A549 treated with dexamethasone at 1 μM for 4 hours (cell line): ENCODE results near the gene TMX3. TPM values are rescaled to one million over a fixed set of nuclear protein-coding genes. Genes with fewer than 3 reads are reported as not detected.

ENCODE experiments used
- total RNA-seq: library from RNA; stranded (reverse); fragments of 200-300 nt; extraction: Qiagen RNA extraction; gene quantifications from 5 replicates; pipeline ENCODE4 v1.2.3, GENCODE V29; 2022

TMX3 gene, protein sequence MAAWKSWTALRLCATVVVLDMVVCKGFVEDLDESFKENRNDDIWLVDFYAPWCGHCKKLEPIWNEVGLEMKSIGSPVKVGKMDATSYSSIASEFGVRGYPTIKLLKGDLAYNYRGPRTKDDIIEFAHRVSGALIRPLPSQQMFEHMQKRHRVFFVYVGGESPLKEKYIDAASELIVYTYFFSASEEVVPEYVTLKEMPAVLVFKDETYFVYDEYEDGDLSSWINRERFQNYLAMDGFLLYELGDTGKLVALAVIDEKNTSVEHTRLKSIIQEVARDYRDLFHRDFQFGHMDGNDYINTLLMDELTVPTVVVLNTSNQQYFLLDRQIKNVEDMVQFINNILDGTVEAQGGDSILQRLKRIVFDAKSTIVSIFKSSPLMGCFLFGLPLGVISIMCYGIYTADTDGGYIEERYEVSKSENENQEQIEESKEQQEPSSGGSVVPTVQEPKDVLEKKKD
- 15.5 to 25.7 TPM (median 19.1 TPM) in 5 replicates for total RNA-seq

DNA sequence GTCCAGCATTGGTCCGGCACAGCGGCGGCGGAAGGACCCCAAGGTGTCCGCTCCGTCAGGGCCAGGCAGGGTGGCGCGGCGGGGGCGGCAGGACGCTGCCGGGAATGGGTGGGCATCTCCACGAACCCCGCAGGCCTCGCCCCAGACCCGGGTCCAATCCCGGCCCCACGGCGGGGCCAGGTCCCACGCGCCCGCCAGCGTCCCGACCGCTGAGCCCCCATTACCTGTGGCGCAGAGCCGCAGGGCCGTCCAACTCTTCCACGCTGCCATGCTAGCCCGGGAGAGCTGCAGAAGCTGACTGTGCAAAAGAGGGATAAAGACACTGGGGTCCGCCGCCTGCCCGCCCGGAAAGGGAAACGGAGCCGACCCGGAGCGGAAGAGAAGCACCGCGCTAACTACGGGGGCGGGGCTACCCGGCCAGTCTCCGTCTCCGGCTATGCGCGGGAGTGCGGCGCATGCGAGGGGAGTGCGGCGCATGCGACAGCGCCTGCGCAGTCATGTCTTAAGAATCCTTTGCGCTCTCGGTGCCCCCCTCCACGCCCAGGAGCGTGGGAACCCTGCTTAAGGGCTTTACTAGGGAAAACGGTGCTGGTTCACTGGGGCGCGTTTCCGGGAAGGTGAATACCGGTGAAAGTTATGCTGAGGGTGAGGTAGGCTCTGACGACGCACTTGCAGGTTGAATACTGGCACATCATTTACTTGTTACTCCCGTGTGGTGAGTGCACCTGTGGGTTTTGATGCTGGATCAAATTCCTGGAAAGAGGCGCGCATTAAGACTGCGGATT is at the start of gene TMX3:
TMX3 (minus strand) TSS at position 397 of the 785 bp plus-strand sequence; CDS start at position 270, 127 bp downstream.

Other genes starting within 250 kb of the TMX3 start
- gene CCDC102B, start 83.0 kb upstream of the TMX3 start, total RNA-seq = 0.20 to 0.64 TPM (median 0.47 TPM) in 5 replicates